HG02938 (cell line): Measurements from ENCODE around the gene NOL4L.
"Not testable (repeated sequence)": the region's sequence is repeated elsewhere in the genome, so short reads cannot be mapped to it uniquely, and the experiment has no call there.

Source experiments
- ATAC-seq: cut with Tn5 transposase; IDR thresholded peaks from one replicate; pipeline ENCODE4 v1.9.1; 2021; ENCODE audit warnings: mild to moderate bottlenecking, moderate library complexity; ENCODE audit not compliant: unreplicated experiment

Gene NOL4L

GRCh38 chr20:32578062-32578461 is 7.1 kb downstream of the NOL4L start:
- ATAC-seq, result not testable (repeated sequence)

- ATAC-seq, result no peak
Observed at GRCh38 chr20:32577657-32578056, 7.5 kb downstream of the NOL4L start.

DNA sequence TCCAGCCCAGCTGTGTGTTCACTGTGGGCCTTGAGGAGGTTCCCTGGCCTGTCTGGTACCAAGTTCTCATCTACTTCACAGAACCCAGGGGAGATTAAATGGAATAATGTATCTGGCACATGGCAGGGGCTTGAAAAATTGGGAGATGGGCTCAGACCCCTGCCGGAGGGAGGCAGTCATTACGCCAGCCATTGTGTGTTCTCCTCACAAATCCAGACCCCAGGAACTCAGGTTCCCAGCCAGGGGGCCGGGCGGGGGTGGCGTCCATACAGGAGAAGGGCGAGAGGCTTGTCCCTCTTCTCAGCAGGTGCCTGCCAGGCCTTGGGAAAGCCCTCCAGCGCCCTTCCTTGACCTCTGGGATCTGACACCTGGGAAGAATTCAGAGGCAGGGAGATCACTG is 8.1 kb downstream of the NOL4L start:
- no peak for ATAC-seq

GRCh38 chr20:32576560-32576959 is 8.6 kb downstream of the NOL4L start:
- no peak for ATAC-seq

- no peak for ATAC-seq
Observed at GRCh38 chr20:32575805-32576204, 9.3 kb downstream of the NOL4L start.

GRCh38 chr20:32575227-32575581 is 9.9 kb downstream of the NOL4L start:
- no peak for ATAC-seq

GRCh38 chr20:32574296-32575226 is 10.6 kb downstream of the NOL4L start:
- ATAC-seq, result no peak

DNA sequence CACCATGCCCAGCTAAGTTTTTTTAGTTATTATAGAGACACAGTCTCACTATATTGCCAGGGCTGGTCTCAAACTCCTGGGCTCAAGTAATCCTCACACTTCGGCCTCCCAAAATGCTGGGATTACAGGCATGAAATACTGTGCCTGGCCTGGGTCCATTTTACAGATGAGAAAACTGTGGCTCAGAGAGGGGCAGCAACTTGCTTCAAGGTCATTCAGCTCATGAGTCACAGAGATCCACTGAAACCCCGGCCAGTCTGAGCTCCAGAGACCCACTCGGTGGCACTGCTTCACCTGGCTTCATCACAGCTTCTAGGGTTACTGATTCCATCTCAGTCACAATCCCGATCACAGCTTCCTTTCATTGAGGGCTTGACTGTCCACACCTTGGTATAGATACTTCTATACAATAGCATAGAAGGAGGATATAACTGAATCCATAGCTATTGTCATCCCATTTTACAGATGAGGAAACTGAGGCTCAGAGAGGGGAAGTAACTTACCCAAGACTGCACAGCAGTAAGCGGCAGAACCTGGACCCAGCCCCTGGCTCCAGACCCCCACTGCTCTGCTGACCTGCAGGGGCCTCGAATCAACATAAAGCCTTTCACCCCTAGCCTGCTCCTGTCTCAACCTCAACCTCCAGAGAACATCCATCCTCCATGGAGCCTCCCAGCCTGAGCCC is 11.8 kb downstream of the NOL4L start:
- ATAC-seq, result no peak

- no peak for ATAC-seq
Observed at GRCh38 chr20:32572271-32572968, 12.7 kb downstream of the NOL4L start.

- no peak for ATAC-seq
Observed at GRCh38 chr20:32571566-32571965, 13.6 kb downstream of the NOL4L start.

- ATAC-seq, result no peak
Observed at GRCh38 chr20:32570401-32571190, 14.5 kb downstream of the NOL4L start.

DNA sequence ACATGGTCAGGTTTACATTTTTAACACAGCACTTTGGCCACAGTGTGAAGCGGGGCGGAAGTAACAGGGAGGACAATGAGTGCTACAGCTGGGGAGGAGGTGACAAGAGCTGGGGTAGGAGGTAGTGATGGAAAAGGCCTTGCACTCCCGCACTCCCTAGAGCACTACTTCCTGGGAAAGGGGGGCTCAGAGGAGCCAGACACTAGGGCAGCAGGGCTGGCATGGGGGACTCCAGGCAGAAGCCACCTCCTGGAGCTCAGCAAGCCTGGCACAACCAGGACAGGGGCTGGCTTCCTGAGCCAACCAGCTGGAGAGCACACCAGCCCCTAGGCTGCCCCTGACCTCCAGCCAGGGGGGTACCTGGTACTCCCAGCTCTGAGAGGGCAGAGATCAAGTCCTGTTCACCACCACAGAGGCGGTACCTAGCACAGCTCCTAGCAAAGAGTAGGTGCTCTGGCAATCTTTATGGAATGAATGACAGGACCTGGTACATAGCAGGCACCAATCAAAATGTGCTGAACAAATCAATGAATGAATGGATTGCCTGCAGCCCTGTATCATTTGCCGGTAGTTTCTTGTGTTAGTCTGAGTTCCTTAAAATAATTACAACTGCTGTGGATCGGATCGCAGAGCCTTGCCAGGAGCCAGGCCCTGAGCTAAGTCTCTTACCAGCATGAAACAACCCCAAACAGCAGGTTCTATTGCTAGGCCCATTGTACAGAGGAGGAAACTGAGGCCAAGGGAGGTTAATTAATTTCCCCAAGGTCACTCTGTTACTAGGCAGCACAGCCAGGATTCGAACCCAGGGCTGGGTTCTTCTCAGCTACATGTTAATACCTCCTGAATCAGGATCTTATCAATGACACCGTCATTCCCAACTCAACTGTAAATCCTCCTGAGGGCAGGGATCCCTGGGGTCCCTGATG is 15.5 kb downstream of the NOL4L start:
- ATAC-seq, result no peak

DNA sequence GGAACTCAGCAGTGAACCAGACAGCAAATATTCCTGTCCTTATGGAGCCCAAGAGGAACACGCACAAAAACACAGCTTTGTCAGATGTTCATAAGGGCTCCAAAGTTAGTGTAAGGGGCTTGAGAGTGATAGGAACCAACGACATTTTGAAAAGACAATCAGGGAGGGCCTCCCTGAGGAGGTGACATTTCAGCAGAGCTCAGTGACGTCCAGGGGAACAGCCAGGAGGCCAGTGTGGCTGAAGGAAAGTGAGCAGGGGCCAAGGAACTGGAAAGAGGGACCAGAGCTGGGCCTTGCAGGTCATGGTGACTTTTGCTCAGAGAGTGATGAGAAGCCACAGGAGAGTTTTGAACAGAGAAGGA is 16.1 kb downstream of the NOL4L start:
- ATAC-seq, result no peak

DNA sequence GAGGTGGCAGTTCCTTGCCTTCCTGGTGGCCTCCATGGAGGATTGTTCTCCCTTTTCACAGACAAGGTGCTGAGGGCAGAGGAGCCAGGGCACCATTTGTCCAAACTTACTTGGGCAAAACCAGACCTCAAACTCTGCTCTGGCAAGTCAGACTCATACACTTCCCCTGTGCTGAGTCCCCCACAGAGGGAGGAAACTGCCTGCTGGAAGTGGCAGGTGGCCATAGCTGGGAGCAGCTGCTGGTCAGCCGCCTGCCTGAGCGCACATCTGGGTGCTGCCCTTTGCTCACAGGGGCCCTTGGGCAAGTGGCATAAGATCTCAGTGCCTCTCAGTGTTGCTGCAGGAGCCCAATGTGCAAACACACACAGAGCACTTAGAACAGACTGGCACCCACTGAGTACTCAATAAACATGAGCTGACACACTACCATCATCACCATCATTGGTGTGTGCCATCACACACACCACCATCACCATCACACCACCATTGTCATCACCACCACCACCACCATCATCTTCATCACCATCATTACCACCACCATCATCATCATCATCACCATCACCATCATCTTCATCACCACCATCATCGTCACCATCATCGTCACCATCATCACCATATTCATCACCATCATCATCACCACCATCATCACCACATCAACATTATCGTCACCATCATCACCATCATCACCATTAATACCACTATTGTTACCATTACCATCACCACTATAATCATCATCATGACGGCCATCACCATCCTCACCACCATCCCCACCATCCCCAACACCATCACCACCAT is 17.6 kb downstream of the NOL4L start:
- no peak for ATAC-seq

DNA sequence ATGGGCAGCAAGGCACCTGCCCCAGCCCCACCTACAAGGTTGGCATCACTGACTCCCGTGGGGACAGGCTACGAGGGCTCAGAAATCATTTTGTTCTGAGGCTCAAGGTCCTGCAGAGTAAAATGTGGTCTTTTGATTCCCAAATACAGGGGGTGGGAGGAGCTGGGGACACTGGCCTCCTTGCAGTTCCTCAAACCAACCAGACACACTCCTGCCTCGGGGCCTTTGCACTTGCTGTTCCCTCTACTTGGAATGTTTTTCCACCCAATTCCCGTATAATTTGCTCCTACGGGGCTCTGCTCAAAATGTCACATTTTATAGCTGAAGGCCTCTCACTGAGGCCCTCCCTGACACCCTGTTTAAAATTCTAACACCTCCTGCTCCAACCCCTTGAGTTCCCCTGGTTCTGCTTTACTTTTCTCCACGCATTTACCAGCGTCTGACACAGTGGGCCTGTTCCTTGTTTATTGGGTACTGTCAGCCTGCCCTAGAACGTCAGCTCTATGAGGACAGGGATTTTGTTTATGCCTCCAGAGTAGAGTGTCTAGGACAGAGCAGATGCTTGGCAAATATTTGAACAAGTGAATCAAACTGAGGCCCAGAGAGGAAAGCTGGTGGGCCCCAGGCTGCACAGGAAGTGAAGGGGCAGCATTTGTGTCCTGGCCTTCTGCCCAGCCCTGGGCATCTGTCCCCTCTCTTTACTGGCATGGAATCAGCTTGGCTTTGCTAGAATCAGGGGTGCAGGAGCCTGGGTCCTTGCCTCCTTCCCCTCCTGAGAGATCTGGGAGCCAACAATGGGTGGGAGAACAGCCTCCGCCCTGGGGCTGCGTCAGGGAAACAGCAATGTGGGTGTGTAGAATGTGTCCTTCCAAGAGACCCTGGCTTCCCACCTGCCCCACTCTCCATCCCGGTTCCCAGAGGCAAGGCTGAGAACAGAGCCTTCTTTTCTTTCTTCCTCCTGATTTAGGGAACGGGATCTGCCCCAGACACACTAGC is 18.5 kb downstream of the NOL4L start:
- ATAC-seq, result no peak

DNA sequence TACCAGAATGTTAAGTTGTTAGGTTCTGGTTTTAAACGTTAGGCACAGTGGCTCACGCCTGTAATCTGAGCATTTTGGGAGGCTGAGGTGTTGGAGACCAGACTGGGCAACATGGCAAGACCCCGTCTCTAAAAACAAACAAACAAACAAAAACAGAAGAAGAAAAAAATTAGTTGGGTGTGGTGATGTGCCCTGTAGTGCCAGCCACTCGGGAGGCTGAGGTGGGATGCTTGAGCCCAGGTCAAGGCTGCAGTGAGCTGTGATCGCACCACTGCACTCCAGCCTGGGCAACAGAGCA is 19.4 kb downstream of the NOL4L start:
- no peak for ATAC-seq

- ATAC-seq, result no peak
Observed at GRCh38 chr20:32564921-32565734, 20.0 kb downstream of the NOL4L start.
